Left renal cortex interstitium (tissue), 4 donors: ENCODE results near the gene ERICH2. TPM values are rescaled to one million over a fixed set of nuclear protein-coding genes. Genes with fewer than 3 reads are reported as not detected.

Experiments used
- DNase-seq, 4 donors: peaks; one replicate each; pipeline ENCODE4 v3.0.0-alpha.2; 2013; ENCODE audit warnings: low read depth in 4 of 4, low spot score in 2 of 4, missing footprints in 1 of 4
- polyA plus RNA-seq, 4 donors: library from polyadenylated mRNA; unstranded; fragments of 120-200 nt; gene quantifications; one replicate each; pipeline ENCODE4 v1.2.1, GENCODE V29; 2013; ENCODE audit not compliant: insufficient read length in 4 of 4

The ERICH2 gene
- polyA plus RNA-seq, 4 donors: 1.5 to 2.9 (median 2.1) TPM

DNA sequence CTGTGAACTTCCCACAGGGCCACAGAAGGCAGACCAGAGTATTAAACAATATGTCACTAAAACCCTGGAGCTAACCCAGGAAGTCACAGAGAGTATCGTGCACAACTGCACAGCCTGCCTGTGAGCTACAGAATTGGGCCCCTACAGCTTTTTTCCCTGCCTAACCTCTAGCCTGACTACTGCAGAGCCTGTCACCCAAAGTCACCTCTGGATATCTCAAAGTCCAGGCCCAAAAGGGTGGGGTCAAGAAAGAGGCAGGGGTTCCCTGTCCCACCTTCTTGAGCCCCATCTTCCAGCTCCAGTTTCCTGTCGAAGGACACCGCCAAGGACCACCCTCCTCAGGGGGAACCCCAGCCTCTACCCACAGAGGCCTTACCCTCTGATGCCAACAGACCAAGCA lies 60.0 kb downstream of the ERICH2 start:
- DNase-seq: no peak

DNA sequence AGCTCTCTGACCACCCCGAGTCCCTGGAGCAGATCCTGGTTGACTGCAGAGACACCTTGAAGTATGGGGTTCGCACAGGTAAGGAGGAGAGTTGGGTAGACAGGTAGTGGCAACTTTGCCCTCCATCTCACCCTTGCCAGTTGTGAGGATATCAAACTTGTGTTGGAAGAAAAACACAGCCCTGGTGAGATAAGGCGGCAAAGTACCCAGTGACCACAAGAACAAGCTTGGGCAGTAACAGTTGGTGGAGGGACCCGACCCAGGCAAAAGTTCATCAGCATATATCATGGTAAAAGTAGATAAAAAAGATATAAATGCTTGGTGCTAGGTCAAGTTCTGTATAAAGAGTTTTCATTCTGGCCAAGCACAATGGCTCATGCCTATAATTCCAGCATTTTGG lies 60.9 kb downstream of the ERICH2 start:
- DNase-seq: no peak

DNA sequence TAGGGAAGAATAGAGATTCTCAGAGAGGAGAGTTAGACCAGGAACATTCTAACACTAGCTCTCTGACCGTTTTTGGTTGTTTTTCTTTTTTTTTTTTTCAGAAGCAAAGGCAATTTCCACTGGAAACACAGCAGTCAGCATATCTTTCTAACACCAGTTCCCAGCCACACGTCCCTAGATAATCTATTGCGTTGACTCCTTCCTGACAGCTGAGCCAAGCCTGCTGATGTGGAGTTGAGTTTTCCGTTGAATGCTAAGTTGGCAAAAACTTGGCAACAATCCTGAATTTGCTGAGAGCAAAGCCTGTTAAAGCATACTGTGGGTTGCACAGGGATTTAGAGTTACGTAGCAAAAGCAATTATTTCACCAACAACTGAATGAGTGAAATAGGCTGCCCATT lies 65.8 kb downstream of the ERICH2 start:
- no peak for DNase-seq

DNA sequence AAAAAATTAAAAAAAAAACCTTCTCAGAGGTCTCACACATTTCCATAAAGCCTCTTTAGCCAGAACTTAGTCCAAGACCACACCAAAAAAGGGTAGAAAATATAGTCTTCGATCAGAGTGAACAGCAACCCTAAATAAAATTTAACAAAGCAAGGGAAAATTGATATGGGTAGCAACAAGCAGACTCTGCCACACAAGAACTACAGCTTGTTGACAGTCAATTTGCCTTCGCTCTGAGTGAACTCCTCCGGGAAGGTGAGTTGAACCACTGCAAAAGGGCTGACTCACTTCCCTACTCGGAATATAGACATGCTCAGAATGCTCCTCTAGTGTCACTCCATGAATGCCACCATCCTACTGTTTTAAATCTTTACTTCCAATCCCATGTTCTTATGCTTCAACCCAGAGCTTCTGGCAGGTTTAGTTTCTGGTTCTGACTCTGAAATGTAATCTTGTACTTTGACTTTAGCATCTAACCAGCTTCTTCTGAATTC lies 70.6 kb downstream of the ERICH2 start:
- DNase-seq: no peak

DNA sequence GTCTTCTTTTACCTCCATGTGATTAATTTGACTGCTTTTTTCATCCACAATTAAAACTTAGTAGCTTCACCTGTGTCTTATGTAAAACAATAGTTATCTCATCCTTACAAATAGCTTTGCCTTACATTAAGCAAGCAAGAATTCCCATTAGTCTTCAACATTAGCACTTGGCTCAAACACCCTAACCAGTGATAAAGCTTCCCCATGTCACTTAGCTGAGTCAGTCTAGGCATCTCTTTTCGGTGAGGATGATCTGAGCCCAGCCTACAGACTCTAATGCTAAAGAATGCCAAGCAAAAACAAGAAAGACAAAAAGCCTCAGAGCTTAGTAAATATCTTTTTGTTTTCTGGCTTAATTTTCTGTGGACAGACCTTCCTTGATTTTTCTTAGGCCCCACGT lies 72.6 kb downstream of the ERICH2 start:
- no peak for DNase-seq

DNA sequence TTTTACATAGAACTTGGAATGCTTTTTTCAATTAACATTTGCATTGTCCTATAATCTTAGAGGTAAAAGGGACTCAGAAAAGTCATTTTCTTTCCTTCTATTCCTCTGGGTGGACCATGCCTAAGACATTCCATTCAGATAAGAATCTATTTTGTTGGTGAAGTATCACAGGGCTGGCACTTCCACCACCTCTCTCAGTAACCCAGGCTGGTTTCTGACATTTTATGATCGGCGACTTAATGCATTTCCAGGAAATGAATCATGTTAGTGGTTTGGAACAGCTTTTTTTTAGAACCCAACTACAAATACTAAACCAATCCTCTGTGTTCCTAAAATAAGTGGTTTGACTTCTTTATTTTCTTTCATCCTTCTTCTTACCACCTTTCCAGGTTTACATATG lies 73.5 kb downstream of the ERICH2 start:
- DNase-seq: no peak

DNA sequence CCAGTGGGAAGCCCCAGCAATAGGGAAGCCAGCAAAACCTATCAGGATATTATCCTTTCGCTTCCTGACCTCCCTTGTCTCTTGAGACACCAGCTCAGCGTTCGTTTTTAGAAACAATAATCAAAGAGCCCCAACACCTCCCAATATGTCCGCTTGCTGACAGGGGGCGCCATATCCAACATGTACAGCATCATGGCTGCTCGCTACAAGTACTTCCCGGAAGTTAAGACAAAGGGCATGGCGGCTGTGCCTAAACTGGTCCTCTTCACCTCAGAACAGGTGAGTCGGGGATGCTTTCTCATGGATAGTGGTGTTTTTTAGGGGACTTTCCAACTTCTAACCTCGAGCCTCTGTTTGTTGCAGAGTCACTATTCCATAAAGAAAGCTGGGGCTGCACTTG lies 75.2 kb downstream of the ERICH2 start:
- no peak for DNase-seq

DNA sequence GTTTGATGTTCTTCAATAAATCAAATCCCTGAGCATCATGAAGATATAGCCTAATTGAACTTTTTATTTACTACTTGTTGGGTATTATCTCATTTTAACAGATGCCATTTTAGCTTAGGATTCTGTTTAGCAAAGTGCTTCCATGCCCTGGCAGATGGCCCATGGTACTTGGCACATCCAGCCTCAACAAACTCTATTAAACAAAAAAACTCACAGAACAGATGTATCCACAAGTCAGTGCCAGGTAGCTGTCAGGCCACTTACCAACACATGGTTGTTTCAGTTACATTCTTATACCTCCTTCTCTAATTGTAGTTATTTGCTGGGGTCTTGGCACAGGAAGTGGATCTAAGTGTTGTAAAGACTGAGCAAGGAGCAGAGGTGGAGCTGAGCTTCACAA lies 76.1 kb downstream of the ERICH2 start:
- no peak for DNase-seq

DNA sequence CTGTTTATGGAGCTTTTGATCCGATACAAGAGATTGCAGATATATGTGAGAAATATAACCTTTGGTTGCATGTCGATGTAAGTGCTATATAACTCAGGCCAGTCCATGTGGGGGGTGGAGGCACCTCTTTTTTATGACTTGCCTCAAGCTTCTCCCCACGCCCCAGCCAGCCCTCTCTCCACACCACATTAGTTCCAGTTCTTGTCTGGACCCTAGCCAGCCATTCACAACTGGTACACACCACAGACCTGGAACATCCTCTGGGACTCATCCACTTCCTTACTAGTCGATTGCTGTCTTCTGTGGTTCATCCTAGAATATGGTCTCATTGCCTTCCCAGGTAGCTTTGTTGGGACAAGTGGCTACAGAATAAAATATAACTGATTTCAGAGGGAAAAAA lies 77.5 kb downstream of the ERICH2 start:
- DNase-seq: no peak

Other genes with a start within 250 kb of the ERICH2 start
- gene SP5, start 55.0 kb upstream of the ERICH2 start, polyA plus RNA-seq: 1 to 10 TPM in 2 of 4 donors, under 1 TPM in 2; 0.47 to 2.7 (median 0.96) TPM
- 1 to 10 TPM in 2 of 4 donors, under 1 TPM in 2; 0.56 to 2.8 (median 1.1) TPM for gene GAD1, start 46.5 kb downstream of the ERICH2 start, polyA plus RNA-seq
- 10 to 100 TPM; 69.8 to 90.3 (median 85.3) TPM for gene GORASP2, start 158.9 kb downstream of the ERICH2 start, polyA plus RNA-seq